ENCODE measurements around the gene FN3K. TPM values are rescaled to one million over a fixed set of nuclear protein-coding genes. Genes with fewer than 3 reads are reported as not detected.

The FN3K gene
- total and polyA plus RNA-seq, 2 of the 8 experiments (the other 6 are each of a cell fraction or from before 2014, with no cell fraction given): 0.88 to 14.2 TPM

DNA sequence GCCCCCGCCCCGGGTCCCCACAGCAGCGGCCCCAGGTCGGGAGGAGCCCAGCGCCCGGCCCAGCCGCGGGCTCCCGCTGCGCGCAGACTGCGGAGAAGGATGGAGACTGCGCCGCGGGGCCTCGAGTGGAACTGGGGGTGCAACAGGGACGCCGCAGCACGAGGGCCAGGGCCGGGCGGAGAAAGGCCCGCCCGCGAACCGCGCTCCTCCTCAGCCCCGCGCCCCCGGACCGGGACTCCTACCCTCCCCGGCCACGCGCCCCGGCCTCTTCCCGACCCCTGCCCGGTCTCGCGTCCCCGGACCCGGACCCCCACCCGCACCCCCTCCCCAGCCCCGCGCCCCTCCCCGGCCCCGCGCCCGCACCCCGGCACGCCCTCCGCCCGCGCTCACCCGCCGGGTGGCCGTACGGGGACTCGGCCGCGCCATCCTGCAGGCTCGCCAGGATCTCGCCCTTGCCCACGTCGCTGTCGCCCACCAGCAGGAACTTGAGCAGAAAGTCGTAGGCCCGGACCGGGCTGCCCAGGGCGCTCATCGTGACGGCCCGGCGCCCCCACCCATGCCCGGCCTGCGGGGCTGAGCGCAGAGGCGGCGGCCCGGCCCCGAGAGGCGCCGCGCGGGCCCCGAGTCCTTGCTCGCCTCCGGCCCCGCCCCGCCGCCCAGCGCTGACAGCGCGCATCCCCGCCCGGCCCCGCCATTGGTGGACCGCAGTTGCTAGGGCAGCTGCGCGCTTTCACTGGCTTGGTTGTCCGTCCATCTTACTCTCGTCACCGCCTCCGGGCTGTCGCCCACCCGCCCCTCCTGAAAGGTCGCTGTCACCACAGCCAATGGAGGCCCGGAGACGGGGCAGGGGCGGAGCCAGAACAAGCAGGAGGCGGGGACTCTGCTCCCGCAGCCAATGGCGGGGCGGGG lies 37.1 kb upstream of the FN3K start, which contains the start of gene RAB40B (continued):
- TF ChIP-seq CHD7 (IDR thresholded peaks at IDR 0.05; ENCODE audit: insufficient replicate concordance, low read length): no peak
- peak; percentile 45; the same call in 1 of the 2 replicates for TF ChIP-seq MAX (IDR thresholded peaks at IDR 0.05)
- peak; percentile 67 for TF ChIP-seq SP2 (IDR thresholded peaks at IDR 0.05; ENCODE audit: low read length)
- no peak for TF ChIP-seq CTBP2 (IDR thresholded peaks at IDR 0.05; ENCODE audit: borderline replicate concordance, insufficient read depth, insufficient read length, low read length)
- TF ChIP-seq, protein P1, sequence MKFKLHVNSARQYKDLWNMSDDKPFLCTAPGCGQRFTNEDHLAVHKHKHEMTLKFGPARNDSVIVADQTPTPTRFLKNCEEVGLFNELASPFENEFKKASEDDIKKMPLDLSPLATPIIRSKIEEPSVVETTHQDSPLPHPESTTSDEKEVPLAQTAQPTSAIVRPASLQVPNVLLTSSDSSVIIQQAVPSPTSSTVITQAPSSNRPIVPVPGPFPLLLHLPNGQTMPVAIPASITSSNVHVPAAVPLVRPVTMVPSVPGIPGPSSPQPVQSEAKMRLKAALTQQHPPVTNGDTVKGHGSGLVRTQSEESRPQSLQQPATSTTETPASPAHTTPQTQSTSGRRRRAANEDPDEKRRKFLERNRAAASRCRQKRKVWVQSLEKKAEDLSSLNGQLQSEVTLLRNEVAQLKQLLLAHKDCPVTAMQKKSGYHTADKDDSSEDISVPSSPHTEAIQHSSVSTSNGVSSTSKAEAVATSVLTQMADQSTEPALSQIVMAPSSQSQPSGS (IDR thresholded peaks at IDR 0.05; ENCODE audit: low read length): no peak
- no peak for TF ChIP-seq ZNF274 (IDR thresholded peaks at IDR 0.05; ENCODE audit: borderline replicate concordance, extremely low read depth, low read length)
- no peak for TF ChIP-seq EGR1 (IDR thresholded peaks at IDR 0.05; ENCODE audit: borderline replicate concordance, low read depth, low read length)

All from H1 (cell line).